CD4-positive, alpha-beta T cell treated with Interleukin-15 for 1 hour (primary cell): ENCODE data around the gene RTN4R.
A peak's percentile ranks its signal among the peaks of the same experiment; 100 is the strongest.

ENCODE experiments used
- DNase-seq: peaks from one replicate; pipeline ENCODE4 v3.0.0-alpha.2; 2020

The RTN4R gene

DNA sequence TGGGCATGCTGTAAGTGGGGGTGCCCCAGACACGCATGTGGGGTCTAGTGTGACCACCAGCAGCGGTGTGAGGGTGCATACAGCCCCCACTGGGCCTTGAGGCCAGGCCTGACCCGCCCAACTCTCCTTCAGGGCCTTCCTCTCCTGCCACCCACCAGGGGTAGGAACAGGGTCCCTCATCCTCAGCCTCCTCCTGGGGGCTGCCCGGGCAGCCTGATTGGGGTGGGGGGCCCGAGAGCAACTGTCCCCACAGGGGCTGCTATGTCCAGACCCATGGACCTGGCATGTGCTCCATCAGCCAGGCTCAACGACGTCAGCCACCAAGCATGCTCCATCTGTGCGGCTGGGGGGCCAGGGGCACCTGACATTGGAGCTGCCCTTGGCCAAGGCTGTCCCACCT is 27.2 kb downstream of the RTN4R start:
- DNase-seq = no peak

DNA sequence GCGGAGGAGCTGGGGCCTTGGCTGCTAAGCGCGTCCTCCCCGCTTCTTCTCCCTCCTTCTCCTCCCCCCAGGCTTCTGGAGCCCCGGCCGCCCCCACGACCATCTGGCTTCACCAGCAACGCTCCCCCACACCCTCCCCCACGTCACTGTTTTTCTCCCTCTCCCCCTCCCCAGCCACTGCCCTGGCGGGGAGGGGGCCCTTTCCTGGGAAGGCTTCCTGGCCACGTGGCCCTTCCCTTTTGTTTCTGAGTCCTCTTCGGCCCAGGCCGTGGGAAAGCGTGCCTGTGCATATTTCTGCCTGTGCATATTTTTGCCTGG is 27.7 kb downstream of the RTN4R start:
- DNase-seq = no peak

DNA sequence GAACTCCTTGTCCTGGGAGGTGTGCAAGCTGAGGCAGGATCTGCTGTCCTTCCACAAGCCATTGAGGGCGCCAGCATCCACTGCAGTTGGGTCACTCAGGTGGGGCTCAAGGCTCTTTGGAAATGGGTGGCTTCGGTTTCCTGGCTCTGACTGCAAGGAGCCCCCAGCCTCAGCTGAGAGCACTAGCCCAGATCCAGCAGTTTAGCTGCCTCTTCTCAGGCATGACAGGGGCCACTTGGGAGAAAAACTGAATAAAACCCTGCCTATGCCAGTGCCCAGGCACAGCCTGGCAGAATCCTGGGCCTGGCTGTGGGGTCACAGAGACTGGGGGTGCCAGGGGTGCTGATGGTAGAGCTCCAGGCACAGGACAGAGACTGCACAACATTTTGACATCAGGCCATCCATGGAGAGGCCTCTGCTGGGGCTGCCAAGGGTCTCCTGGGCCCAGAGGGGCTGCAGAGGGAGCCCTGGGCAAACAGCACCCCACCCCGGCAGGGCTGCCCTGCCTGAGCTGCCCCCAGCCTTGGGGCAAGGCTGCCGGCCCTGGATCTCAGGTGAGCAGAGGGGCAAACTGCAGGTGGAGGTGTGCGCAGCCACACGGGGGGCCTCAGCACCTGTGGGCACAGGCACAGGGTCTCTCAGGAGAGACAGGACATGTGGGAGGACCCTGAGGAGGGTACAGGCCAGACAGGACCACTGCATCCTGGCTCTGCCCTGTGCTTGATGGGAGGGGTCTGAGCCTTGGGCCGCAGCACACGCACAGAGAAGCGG is 28.3 kb downstream of the RTN4R start:
- DNase-seq = no peak

DNA sequence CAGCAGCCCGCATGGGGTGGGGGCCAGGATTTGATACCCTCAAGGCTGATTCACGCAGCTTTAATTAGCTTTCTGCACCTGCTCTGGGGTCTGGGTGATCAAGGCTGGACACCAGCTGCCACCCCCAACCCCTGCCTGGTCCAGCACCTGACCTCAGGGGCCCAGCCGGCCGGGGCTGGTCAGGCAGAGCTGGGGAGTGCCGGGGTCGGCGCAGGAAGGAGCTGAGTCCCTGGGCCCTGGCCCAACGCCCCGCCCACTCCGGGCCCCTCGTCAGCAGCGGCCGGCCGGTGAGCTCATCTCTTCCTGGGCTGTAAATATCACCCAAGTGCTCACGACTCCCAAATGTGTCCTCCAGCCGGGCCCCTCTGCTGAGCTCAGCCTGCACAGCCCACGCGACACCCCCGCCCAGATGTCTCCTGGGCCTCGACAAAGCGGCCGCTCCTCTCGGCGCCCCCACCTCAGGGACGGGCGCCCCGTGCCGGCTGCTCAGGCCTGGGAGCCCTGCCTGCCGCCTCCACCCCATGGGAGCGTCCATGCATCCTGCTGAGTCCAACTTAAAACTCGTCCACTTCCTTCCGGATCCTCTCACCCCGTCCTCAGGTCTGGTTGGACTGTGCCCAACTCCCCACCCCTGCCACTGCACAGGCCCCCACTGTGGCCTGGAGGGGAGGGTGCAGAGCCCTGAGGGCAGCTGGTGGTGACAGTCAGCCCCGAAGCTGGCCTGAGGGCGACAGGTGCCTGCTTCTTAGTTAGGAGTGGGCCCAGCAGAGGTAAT is 29.0 kb downstream of the RTN4R start:
- no peak for DNase-seq

DNA sequence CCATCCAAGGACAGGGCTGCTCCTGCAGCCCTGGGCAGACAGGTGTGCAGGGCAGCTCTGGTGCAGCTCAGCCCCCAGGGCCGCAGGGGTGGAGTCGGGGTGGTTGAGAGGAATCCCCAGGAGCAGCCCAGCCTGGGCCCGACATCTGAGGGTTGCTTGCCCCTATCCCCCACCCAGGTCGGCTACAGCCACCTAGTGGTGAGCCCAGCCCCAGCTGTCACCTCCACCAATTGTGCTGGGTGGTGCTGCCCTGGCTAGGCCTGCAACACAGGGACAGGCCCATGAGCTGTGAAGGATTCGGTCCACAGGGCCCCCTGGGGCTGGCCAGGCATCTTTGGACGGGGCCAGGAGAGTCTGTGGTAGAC is 29.6 kb downstream of the RTN4R start:
- DNase-seq = peak; percentile 67

DNA sequence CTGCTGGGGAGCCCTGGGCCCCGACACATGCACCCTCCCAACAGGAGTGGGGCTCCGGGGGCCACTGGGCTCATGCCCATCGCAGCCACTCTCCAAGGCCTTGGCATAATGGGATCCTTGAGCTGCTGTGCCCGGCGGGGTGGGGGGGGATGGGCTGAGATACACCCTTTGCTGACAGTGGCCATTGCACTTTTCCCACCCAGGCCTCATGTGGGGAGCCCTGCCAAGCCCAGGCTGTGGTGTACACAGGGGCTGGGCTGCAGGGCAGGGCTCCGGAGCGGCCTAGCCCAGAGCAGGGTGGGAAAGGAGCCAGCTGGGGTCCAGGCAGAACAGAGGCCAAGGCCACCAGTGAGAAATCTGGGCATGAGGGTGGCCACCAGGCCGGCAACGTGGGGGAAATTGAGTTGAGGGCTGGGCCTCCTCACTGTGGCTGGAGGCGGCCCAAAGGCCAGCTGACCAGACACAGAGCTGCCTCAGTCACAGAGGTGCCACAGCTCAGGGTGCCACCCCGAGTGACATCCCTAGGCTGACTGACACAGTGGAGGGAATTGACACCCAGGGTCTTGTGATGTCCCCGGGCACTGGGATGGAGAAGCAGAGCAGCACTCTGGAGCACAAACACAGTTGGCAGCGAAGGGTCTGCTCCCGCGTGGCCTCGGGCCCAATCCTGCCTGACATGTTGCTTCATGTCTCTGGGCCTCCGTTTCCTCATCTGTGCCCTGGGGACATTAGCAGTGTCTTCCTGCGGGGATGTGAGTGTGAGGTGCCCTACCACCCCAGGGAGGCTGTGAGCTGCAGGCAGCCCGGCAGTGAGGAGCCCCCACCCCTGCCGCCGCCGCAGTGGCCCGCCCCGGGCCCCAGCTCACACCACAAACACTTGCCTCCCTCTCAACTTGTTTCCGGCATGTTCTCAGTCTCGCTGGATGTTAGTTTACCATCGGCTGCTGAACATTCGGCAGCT is 30.4 kb downstream of the RTN4R start:
- DNase-seq = peak; percentile 49

DNA sequence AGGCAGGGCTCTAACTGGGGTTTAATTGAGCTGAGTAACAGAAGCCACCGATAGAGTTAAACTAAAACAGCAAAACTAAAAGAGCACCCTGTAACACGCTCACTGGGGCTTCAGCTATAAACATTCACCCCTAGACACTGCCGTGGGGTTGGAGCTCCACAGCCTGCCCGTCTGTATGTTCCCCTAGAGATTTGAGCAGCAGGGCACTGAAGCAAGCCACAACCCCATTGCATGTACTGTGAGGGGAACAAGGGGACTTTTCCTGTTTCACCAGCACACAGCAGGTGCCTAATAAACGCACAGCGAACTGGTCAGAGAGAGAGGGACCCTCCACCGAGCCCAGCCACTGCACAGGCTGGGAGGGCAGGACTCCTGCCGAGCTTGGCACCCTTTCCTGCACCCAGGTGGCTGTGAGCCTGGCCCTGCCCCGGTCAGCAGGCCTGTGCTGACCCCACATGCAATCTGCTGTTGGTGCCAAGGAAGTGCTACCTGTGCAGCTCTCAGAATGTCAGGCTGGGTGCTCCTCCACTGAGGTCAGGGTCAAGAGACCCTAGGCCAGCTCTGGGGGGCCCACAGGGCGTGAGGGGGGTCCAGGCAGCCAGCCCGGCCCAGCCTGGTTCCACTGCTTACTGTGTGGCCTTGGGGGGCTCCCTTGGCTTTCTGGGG is 31.9 kb downstream of the RTN4R start:
- no peak for DNase-seq

DNA sequence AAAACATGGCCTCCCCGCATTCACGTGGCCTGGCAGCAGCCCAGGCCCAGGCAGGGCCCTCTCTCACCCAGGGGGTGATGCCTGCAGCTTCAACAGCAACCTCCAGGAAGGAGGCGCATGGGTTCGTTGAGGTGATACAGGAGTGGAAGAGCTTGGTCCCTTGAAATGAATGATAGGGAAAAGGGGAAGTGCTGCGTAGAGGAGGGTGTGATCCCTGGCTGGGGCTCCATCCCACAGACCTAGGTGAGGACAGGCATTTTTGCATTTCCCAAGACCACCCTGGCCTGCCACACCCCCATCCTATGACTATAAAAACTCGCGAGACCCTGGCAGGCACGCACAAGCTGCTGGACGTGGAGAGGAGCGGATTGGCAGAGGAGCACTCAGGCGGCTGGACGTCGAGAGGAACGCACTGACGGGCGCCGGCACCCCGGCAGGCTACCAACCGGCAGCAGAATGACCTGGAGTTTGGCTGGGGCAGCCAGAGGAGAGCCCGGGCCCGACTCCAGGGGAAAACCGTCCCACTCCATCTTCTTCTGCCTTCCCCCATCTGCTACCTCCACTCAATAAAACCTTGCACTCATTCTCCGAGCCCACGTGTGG is 32.6 kb downstream of the RTN4R start:
- no peak for DNase-seq

DNA sequence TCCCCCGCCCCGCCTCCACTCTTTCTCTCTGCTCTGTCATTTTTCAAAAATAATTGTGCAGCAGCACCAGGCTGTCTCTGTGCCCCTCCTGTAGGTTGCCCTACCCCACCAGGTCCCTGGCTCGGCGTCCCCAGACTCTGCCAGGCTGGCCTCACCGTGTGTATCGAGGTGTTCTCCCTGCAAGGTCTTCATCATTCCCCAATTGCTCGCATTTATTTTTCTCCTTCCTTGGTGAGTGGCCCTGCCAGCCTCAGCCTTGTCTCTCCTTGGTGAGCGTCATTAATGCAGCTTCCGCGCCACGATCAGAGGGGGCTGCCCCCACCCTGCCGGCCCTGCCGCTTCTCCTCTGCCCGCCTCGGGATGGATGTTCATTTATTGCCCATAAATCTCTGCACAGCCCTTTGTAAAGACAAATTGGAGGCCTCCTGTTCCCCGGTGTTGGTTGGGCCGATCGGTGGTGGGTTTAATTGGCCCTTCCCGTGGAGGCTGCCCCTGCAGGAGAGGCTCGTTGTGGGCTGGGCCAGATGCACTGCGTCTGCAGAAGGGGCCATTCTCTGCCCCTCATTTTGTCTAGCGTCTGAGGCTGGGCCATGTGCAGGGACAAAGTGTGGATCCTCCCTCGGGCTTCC is 33.2 kb downstream of the RTN4R start:
- DNase-seq = no peak

DNA sequence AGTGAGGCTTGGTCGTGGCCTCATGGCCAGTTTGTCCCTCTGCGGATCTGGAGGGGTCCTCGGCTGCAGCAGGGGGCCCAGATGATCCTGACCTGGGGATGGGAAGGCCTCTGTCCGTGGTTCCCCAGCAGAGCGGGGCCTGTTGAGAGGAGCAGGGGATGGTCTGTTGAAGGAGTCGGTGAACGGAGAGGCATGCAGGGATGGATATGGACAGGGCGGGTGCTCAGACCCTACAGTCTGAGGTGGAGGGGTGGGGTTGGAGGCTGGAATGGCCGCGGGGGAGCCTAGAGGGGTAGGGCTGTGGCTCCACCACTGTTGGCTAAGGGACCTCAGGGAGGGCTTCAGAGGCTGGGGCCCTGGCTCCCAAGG is 33.8 kb downstream of the RTN4R start:
- DNase-seq = no peak

DNA sequence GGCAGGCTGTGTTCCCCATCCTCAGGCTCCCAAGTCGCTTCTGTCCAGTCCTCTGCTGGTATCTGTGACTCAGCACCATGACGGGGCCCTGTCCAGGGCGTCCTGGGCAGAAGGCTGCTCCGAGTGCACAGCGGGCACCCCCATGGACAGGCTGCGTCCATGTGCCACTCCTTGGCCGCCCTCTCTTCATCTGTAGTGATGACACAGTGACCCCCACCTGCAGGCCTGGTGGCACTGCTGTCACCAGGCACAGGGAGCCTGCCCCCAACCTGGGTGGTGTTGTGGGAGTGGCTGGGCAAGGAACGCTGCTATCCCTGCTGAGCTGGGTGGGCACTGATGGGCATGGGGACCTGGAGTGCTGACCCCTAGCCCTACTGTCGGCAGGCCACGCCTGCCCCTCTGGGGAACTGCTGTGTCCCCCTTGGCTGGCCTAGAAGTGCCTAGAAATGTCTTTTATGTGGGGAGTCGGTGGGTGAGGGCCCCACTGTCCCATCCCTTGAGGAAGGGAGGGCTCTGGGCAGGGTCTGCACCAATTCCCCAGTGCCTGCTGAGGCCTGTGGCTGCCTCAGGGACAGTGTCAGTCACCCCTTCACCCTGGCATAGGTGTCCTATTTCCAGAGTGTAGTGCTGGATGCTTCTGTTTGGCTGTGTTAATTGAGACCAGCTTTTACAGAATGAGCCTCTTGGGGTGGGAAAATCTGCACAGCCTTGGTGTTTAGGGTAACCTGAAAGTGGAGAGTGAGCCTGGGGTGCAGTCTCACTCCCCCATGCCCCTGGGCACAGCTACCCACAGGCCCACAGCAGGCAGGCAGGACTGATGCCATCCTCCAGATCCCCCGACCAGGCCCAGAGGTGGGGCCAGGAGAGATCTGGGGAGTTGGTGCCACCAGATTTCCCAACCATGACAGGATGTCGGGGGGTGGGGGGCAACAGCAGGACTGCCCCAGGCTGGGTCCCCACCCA is 34.5 kb downstream of the RTN4R start:
- DNase-seq = no peak

DNA sequence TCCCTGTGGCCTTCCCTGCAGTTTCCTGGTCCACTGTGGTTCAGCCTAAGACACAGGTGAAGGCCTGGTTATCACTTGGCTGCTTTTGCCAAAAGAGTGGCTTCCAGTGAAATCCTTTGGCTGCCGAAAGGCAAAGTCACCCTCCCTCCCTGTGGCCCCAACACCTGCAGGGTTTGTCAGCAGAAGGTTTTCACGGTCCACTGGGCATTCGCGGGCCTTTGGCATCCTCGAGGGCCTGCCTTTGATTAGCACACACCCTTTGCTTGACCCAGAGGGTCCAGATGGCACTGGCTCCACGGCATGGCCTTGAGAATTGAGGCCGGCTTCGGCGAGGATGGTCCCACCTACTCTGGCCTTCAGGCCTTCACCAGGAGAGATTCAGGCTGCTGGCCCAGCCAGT is 35.3 kb downstream of the RTN4R start:
- DNase-seq = no peak

DNA sequence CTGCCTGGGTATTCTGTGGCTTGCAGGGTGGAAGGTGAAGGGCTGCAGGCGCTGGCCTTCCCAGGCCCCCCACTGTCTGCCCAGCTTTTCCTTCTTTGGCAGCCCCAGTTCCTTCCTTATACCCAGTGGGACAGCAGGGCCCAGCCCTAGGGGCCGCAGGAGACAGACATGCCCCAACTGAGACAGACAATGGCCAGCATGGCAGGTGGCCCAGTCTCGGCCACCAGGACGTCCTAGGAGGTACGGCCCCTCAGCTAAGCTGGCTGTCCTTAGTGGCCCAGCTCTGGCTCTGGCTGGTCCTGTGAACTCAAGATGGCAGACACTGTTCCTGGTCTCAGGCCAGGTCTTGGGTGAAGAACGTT is 35.9 kb downstream of the RTN4R start:
- DNase-seq = no peak

DNA sequence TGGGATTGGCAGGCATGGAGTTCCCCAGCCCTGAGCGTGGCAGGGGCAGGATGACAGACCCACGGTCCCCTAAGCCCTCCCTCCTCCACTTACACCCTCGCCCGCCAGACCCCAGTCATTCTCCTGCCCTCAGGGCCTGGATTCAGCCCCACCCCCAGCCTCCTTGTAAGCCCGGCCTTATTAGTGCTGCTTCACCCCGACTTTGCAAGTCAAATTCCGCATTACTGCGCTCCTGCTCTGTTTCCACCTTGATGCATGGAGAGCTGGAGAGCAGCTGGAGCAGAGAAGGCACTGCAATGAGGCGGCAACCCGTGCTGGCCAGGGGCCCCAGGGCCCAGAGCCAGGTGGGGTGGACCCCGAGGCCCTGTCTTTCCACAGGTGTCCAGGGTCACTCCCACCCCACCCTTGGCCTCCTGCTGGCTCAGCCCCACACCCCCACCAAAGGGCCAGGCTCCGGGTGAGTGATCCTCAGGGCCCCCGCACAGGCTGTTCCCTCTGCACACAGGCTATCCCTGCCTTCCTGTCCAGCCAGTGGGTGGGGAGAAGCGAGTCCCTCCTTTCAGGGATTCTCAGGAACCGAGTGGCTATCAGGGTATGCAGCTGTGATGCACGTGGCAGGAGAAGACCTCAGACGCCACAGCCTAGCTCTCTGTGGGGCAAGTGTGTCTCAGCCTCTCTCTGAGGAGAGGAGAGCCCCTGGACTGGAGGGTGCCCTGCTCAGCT is 36.4 kb downstream of the RTN4R start:
- DNase-seq = no peak

DNA sequence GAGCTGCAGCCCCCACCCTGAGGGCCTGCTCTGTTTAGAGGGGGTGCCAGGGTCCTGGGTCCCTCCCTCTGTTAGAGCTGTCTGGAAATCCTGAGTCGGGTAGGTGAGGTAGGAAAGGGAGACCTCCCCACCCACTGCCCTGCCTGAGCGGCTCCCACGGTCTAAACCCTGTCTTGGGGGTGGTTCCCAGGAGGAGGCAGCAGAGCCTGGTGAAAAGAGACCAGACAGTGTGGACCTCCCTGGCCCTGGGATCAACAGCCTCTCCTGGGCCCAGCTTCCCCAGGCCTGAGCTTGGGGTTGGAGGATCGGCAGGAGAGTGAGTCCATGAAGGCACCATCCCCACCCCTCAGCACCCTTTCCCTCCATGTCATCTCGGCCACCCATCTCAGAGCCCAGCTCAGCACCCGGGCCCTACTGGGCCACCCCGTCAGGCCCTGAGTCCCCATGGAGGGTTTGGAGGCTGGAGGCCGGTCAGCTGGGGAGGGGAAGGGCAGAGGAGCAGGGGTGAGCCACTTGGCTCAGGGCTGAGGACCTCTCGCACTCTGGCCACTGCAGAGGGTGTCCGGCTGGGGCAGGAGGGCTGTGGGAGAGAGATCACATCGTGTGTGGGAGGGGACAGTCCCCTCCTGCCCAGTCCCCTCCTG is 37.2 kb downstream of the RTN4R start:
- no peak for DNase-seq

DNA sequence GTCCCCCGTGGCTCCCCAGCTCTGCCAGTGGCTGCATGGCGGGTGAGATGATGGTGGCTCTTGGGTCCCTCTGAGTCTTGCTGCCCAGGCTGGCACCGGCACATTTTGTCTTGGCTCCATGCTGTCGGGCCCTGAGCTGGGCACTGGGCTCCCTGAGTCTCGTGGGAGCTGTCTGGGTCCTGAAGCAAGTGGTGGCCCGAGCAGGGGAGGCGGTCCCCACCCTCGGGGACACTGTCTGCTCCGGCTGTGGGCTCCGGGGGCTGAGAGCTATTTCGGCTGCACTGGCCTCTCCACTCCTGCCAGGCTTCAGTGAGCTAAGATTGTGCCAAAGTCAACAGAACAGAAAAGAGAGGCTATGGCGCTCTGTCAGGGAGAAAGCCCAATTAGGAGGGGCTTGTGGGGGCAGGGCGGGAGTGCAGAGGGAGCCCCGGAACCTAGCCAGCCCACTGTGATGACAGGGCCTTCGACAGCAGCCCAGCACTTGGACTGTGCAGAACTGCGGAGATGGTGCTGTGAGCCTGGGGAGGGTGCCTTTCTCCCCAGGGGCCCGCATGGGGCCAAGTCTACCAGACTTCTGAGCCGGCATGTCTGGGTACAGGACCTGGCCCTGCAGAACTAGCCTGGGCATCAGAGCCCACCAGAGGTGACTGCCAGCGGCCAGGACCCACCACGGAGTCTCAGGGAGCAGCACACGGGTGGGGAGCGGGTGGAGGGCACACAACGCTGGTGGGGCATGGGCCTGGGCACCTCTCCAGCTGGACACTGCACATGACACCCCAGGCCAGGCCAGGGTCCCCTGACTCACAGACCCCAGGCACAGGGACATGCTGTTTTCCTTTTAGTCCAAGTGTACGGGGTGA is 38.0 kb downstream of the RTN4R start:
- DNase-seq = no peak

DNA sequence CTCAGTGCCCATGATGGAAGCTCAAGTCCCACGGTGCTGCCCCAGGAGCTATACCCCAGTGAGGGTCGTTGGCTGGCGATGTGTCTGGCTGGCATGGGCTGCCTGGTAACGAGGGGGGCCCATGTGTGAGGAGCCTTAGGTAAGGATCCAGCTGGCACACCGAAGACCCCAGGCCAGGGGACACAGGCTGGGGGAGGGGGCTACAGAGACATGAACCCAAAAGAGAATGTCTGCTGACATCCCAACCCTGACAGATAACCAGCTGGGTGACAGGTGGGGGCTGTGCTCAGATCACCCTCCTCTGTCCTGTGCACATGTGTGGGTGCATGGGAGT is 39.2 kb downstream of the RTN4R start:
- DNase-seq = no peak

DNA sequence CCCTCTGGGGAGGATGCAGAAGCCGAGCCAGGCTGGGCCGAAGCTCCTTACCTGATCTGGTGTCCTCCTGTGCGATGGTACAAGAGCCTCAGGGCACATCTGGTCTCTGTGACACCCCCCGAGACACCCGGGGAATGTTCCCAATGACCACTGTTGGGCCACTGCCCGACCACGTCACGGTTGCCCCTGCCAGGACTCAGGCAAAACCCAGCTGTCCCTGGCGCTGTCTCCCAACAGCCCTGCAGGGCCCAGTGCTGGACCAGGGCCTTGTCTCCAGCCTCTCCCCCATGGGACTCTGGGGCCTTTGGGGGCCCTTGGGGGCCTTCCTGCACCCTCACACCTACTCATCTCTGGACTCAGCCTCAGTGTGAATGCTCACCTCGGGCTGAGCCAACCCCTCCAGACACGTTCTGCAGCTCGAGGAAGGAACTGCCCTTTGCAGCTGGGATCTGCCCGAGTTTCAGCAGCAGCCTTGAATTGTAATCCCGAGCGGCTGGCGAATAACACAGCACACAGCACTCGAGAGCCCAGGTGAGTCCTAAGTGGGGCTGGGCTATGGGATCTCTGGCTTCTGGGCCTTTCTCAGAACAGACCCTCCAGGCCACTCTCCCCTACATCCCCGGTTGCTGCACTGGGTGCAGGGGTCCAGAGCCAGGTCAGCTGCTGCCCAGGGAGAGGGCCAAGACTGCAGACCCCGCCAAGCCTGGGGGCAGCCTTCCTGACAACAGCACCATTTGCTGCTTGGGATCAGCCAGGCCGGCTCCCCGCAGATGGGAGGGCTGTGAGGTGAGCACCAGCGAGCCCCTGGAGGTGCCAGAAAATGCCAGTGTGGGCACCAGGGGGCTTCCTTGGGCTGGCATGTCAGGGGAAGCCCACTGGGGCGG is 39.8 kb downstream of the RTN4R start:
- no peak for DNase-seq
